ENCODE measurements around the gene DIAPH2. TPM values are rescaled to one million over a fixed set of nuclear protein-coding genes. Genes with fewer than 3 reads are reported as not detected.

DIAPH2 gene
- total and polyA plus RNA-seq, 9 of the 15 experiments (the other 6 are each of a cell fraction or from before 2014, with no cell fraction given): 0.01 to 0.18 (median 0.07) TPM; not detected in 1

DNA sequence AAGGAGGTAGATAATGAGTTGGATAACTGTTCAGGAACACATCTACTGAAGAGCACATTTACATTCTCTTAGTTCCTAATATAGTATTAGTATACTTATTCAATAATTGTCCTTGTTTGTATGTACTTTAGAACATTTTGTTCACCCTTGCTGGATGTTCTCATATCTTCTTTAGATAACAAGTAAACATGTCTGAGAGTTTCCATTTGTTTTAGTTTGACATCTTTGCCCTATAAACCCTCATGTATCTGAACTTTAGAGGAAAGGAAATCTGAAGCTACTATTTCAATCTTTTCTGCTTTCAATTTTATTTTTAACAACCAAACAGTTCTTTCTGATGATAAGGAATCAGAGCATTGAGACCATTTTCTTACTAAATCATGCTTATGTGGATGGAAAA, 717.7 kb downstream of the DIAPH2 start:
- Histone ChIP-seq H3K4me2 (ENCODE audit: insufficient read depth, low read length) (no peak overlapping the region), H3K9me1 (ENCODE audit: control insufficient read depth, insufficient read depth, low read length) (no peaks in the 10 kb centered on the region), H3K4me3 (no peak overlapping the region), H4K20me1 (replicated peaks; ENCODE audit: control insufficient read depth, insufficient read depth, low read length) (no peaks in the 10 kb centered on the region), H2AFZ (ENCODE audit: low read depth, low read length) (no peak overlapping the region), H3K79me2 (ENCODE audit: control insufficient read depth, insufficient read depth, low read length) (no peaks in the 10 kb centered on the region), H3K9me3 (replicated peaks; ENCODE audit: control insufficient read depth, insufficient read depth, low read depth, low read length) (no peaks in the 10 kb centered on the region), H3K4me1 (replicated peaks in 1 of 2; ENCODE audit: control insufficient read depth in 2 of 2, insufficient read depth in 2 of 2, low read length in 2 of 2) (no peaks in the 10 kb centered on the region), H3K9ac (ENCODE audit: insufficient read depth in 1 of 2, low read depth in 2 of 2, low read length in 2 of 2) (no peak overlapping the region), H3K27me3 (ENCODE audit: control insufficient read depth in 2 of 2, insufficient read depth in 2 of 2, low read length in 2 of 2) (no peaks in the 10 kb centered on the region), H3K36me3 (ENCODE audit: control insufficient read depth, insufficient read depth, low read length) (no peaks in the 10 kb centered on the region), H3K27ac (ENCODE audit: extremely low read depth, low read depth, low read length) (no peak overlapping the region)
- intact Hi-C loops (cut with micrococcal nuclease) (no loop called here), in situ Hi-C loops (cut with MboI) (no loop called here)
- BruUV-seq (replicated peaks): no TSS peak
- TF ChIP-seq U2AF1 (optimal IDR thresholded peaks at IDR 0.05; ENCODE audit: low read depth, low read length) (no peak), NFE2L1 (tag; IDR thresholded peaks at IDR 0.05; ENCODE audit: borderline replicate concordance, low read depth) (no peak), RAD21 (CRISPR knock-in tag; conservative IDR thresholded peaks at IDR 0.05 in 1 of 2, IDR thresholded peaks at IDR 0.05 in 1 of 2) (no peak), ZNF79 (CRISPR knock-in tag; IDR thresholded peaks at IDR 0.05; ENCODE audit: low read depth) (no peak), YBX1 (IDR thresholded peaks at IDR 0.05) (no peak), RBM14 (IDR thresholded peaks at IDR 0.05; ENCODE audit: borderline replicate concordance, insufficient read depth, low read depth, low read length) (no peak), NR2C2 (CRISPR knock-in tag; IDR thresholded peaks at IDR 0.05) (no peak), NR2C2 (tag; IDR thresholded peaks at IDR 0.05) (no peak), ZNF324 (CRISPR knock-in tag; IDR thresholded peaks at IDR 0.05) (no peak), RFX5 (IDR thresholded peaks at IDR 0.05; ENCODE audit: low read depth, low read length) (no peak), EZH2 (IDR thresholded peaks at IDR 0.05; ENCODE audit: borderline replicate concordance, low read depth, low read length) (no peak), CBX3 (IDR thresholded peaks at IDR 0.05; ENCODE audit: borderline replicate concordance in 1 of 2, low read length in 2 of 2) (no peak), SIX5 (IDR thresholded peaks at IDR 0.05; ENCODE audit: borderline replicate concordance in 1 of 2, insufficient read depth in 1 of 2, low read depth in 1 of 2, low read length in 2 of 2) (no peak), RCOR1 (IDR thresholded peaks at IDR 0.05; ENCODE audit: borderline replicate concordance in 1 of 2, low read depth in 2 of 2, low read length in 2 of 2) (no peak)
- TF ChIP-seq, protein P1, sequence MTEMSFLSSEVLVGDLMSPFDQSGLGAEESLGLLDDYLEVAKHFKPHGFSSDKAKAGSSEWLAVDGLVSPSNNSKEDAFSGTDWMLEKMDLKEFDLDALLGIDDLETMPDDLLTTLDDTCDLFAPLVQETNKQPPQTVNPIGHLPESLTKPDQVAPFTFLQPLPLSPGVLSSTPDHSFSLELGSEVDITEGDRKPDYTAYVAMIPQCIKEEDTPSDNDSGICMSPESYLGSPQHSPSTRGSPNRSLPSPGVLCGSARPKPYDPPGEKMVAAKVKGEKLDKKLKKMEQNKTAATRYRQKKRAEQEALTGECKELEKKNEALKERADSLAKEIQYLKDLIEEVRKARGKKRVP (CRISPR knock-in tag; IDR thresholded peaks at IDR 0.05): no peak
- TF ChIP-seq, protein P2, sequence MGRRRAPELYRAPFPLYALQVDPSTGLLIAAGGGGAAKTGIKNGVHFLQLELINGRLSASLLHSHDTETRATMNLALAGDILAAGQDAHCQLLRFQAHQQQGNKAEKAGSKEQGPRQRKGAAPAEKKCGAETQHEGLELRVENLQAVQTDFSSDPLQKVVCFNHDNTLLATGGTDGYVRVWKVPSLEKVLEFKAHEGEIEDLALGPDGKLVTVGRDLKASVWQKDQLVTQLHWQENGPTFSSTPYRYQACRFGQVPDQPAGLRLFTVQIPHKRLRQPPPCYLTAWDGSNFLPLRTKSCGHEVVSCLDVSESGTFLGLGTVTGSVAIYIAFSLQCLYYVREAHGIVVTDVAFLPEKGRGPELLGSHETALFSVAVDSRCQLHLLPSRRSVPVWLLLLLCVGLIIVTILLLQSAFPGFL (CRISPR knock-in tag; IDR thresholded peaks at IDR 0.05): no peak
- ATAC-seq (no peak), FAIRE-seq (no peak), DNase-seq (ENCODE audit: extremely low read depth in 1 of 4, low spot score in 3 of 4) (no peak)
- ChIA-PET POLR2A (no interaction called here), CTCF (ENCODE audit: low intra/inter-chr PET ratio) (no interaction called here)
